Activated CD4-positive, alpha-beta T cell treated with anti-CD3 and anti-CD28 coated beads, Interleukin-2, amount 10 ng/mL, durations not matched to agents 24 days and 14 days (primary cell): Measurements from ENCODE around the gene MAGI1. TPM values are rescaled to one million over a fixed set of nuclear protein-coding genes. Genes with fewer than 3 reads are reported as not detected.

Experiments
- total RNA-seq: library from RNA; stranded (reverse); gene quantifications from 2 replicates; pipeline ENCODE4 v1.2.3, GENCODE V29; 2022

The MAGI1 gene
- total RNA-seq, 1 donor from 2014 or later = 2.0 TPM

Other genes starting within 250 kb of the MAGI1 start
- 17.7 and 22.1 TPM in 2 replicates for gene SLC25A26, start 182.1 kb upstream of the MAGI1 start, total RNA-seq